ENCODE results near the gene VAX1.

Gene VAX1

DNA sequence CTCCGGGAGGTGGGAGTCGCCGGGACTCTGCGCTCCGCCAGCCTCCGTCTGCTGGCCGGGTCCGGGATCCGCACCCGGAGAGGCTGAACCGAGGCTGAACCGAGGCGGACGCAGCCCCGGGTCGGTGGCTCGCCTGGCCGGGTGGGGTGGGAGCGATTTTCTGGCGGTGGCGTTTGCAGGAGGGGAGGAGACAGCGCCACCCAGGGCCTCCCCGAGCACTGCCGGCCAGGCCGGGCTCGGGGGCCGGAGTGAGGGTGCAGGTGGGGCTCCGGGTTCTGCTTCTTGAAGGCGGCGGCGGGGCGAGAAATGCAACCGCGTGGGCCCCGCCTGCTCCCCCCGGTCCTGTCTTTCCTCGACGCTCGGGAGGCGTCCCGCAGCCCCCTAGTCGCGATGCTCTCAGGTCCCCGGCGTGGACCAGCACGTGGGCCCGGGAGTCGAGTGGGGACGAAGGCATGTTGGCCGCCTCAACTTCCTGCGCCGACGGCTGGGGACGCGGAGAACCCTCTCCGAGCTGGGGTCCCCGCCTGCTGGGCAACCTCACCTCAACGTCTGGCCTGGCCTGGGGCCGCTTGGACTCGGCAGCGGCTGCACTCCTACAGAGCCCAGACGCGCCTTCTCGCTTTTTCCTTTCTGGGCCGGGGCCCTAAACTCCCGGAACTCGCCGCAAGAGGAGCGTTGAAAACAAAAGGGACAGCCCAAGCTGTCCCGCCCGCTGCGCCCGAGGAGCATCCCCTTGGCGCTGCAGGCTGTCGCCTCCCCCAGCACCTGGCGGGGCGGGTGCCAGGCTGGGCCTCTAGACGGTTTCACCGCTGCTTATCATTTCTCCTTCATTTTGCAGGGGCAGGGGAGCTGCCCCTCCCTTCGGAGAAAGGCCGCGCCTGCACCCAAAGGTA is 25.2 kb upstream of the VAX1 start:
- DNase-seq (ENCODE audit: extremely low read depth, low read depth): no peak
- TF ChIP-seq, protein P1, sequence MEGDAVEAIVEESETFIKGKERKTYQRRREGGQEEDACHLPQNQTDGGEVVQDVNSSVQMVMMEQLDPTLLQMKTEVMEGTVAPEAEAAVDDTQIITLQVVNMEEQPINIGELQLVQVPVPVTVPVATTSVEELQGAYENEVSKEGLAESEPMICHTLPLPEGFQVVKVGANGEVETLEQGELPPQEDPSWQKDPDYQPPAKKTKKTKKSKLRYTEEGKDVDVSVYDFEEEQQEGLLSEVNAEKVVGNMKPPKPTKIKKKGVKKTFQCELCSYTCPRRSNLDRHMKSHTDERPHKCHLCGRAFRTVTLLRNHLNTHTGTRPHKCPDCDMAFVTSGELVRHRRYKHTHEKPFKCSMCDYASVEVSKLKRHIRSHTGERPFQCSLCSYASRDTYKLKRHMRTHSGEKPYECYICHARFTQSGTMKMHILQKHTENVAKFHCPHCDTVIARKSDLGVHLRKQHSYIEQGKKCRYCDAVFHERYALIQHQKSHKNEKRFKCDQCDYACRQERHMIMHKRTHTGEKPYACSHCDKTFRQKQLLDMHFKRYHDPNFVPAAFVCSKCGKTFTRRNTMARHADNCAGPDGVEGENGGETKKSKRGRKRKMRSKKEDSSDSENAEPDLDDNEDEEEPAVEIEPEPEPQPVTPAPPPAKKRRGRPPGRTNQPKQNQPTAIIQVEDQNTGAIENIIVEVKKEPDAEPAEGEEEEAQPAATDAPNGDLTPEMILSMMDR (IDR thresholded peaks at IDR 0.05; ENCODE audit: low read depth, low read length): no peak

DNA sequence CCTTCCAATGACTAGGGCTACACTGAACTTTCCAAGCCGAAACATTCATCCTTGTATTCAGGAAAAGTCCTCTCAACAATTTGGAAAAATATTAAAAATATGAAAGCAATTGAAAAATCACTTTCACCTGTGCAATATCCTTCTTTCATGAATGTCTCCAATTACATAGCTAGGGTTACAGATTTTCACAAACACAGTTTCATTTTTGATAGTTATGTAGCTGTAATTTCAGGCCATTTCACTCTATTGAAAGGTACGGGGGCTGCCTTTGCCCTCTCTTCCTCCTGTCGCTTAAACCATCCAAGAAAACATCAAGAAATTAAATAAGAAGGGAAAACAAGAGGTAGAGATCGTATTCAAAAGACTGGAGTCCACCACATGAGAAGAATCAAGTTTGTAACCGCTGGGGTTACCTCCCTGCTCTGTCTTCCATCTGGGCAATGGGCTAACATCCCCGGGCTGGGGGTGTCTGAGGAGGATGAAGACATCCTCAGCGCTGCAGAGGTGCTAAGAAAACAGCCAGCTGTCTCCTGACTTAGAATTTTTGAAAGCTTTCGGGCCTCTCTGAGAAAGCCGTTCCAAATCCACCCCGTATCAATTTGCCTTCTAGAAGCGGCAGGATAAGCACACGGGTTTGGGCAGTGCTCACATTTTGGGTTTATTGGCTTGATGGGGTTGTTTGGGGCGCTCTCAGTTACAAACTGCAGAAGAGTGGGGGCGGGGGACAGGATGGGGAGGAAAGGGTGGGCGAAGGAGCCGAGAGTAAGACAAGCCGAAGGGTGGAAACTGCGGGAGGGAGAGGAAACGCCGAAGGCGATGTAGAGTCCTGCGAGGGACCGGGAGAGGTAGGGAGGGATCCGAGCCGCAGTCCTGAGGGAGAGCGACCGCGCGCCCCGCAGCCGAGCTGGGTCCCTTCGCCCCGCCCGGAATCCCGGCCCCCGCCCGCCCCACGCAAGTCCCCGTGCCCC is 24.3 kb upstream of the VAX1 start:
- no peak for DNase-seq (ENCODE audit: extremely low read depth, low read depth)
- TF ChIP-seq, protein P1 (IDR thresholded peaks at IDR 0.05; ENCODE audit: low read depth, low read length): no peak

DNA sequence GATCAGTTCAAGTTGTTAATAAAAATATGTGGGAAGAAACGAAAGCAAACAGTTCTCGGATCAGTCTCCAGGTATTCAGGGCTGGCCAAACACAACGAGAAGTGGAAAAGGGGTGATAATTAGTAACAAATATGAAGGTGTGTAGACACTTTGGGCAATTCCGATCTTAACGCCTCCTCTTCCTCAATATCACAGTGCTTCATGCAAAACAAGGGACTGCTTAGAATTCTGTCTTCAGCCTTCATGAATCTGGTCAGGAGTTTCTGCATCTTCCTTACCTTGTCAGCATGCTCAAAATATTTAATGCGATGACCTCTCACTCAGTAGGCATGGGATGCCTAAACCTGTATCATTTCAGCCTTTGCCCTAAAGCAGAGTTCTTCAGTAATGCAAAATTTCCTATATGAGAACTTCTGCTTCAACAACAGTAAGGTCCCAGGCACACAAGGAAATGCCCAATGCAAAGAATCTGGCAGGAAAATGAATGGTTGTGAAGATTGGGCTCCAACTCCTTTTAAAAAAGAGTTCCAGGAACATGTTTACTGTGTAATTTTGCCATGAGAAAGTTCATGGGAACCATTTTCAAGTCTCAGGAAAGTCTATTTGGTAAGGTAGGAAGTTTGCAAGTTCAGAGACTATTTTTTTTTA is 23.4 kb upstream of the VAX1 start:
- TF ChIP-seq, protein P1 (IDR thresholded peaks at IDR 0.05; ENCODE audit: low read depth, low read length): no peak
- no peak for DNase-seq (ENCODE audit: extremely low read depth, low read depth)

DNA sequence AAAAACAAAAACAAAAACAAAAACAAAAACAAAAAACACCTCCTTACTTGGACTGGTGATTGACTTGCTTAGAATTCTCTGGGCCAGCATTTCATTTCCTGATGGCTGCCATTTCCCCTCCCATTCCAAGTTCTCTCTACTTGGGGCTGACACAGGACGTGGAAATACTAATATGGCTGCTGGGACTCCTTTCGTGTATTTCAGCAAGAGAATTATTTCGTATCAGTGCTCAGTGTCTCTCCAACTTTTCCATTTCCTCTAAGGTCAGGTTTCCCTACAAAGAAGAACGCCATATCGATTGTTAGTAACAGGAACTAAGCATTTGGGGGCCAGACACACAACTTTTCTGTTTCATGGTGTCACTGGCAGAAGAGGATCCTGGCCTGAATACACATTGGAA is 22.5 kb upstream of the VAX1 start:
- TF ChIP-seq, protein P1 (IDR thresholded peaks at IDR 0.05; ENCODE audit: low read depth, low read length): no peak
- DNase-seq (ENCODE audit: extremely low read depth, low read depth): no peak

DNA sequence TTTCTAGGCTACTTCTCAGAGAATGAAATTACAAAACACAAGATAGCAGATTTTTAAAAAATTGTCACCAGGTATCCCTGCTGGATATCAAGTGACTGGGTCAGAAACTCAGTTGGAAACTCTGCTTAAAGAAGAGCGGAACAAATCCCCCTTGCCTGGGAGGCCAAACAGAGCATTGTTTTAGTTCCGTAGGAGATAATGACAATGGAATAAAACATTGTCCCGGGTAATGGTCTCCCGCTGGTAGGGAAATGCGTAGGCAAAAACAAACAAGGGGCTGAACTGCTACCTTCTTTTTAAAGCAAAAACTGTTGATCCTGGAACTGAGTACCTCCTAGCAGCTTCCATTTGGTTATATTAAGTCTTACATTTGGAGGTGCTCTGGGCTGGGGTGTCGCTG is 21.3 kb upstream of the VAX1 start:
- TF ChIP-seq, protein P1 (IDR thresholded peaks at IDR 0.05; ENCODE audit: low read depth, low read length): no peak
- no peak for DNase-seq (ENCODE audit: extremely low read depth, low read depth)

DNA sequence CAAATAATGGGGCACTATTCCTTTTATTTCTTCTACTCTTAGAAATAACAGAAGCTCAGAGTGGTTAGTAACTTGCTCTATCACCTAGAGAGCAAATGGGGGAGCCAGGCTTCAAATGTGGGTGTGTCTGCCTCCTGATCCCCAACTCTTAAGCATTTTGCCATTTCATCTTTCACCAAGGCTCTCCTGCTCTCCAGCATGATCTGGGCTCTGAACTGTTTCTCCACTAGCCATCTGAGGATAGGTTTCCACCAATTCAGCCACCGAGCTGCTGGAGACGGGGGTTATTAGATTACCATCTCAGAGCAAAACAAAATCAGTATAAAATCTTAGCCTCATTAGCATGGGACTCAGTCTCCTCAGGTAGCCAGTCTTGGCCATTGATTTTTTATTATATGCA is 20.2 kb upstream of the VAX1 start:
- DNase-seq (ENCODE audit: extremely low read depth, low read depth): no peak
- TF ChIP-seq, protein P1 (IDR thresholded peaks at IDR 0.05; ENCODE audit: low read depth, low read length): no peak
